DMS 273 treated with DMSO at 0.1 percent for 48 hours (cell line): ENCODE measurements around the gene IFIT1.
"Not testable (repeated sequence)": the region's sequence is repeated elsewhere in the genome, so short reads cannot be mapped to it uniquely, and the experiment has no call there.

Experiments used
- DNase-seq: peaks from one replicate; lab custom pipeline; 2025; lab: John Stamatoyannopoulos, UW

Gene IFIT1

GRCh38 chr10:89440226-89441009, 48.0 kb downstream of the IFIT1 start:
- DNase-seq = no peak

- no peak for DNase-seq
These were observed 49.9 kb downstream of the IFIT1 start for GRCh38 chr10:89442289-89442688.

GRCh38 chr10:89444819-89445218, 52.4 kb downstream of the IFIT1 start:
- DNase-seq = not testable (repeated sequence)

GRCh38 chr10:89450901-89451300, 58.5 kb downstream of the IFIT1 start:
- DNase-seq = no peak

GRCh38 chr10:89452193-89452592, 59.8 kb downstream of the IFIT1 start:
- no peak for DNase-seq

- no peak for DNase-seq
These were observed 62.3 kb downstream of the IFIT1 start for GRCh38 chr10:89454561-89455347.
